ENCODE results near the gene KISS1R.

- TF ChIP-seq CTCF (IDR thresholded peaks at IDR 0.05) (no peak), POLR2A (IDR thresholded peaks at IDR 0.05) (no peak)
Measured at GRCh38 chr19:872266-872951, 44.7 kb upstream of the KISS1R start.
